ENCODE results near the gene BCAT1. TPM values are rescaled to one million over a fixed set of nuclear protein-coding genes. Genes with fewer than 3 reads are reported as not detected.
"Not testable (repeated sequence)": the region's sequence is repeated elsewhere in the genome, so short reads cannot be mapped to it uniquely, and the experiment has no call there.

The BCAT1 gene
- total RNA-seq, 2 donors from 2014 or later: 53.4 to 71.1 TPM

GRCh38 chr12:24821691-24822090, 127.2 kb downstream of the BCAT1 start:
- H3K36me3 Mint-ChIP-seq (ENCODE audit: insufficient read depth in 2 of 2): peaks cover 9 to 16% of the 10 kb centered on the region in 2 donors
- no peaks in the 10 kb centered on the region for H3K27me3 Mint-ChIP-seq (ENCODE audit: low read depth)
- DNase-seq: peak in 1 of 2 donors; percentile 29
- peaks cover 7 to 8% of the 10 kb centered on the region in 2 donors for H3K9me3 Mint-ChIP-seq
- ATAC-seq (replicated peaks in 1 of 2): peak; percentile 69 to 73
- H3K4me1 Mint-ChIP-seq (ENCODE audit: low read depth): peaks cover 31% of the 10 kb centered on the region
- H3K4me3 Mint-ChIP-seq: peak overlapping the region; percentile 50 to 54
- peak overlapping the region; percentile 40 for H3K27ac Mint-ChIP-seq

- H3K4me3 Mint-ChIP-seq: no peak overlapping the region
- peaks cover 9 to 13% of the 10 kb centered on the region in 2 donors for H3K36me3 Mint-ChIP-seq (ENCODE audit: insufficient read depth in 2 of 2)
These were observed 128.0 kb downstream of the BCAT1 start for GRCh38 chr12:24820872-24821271.

GRCh38 chr12:24818351-24818750, 130.6 kb downstream of the BCAT1 start:
- DNase-seq (no peak), ATAC-seq (replicated peaks in 1 of 2) (no peak)
- Mint-ChIP-seq H3K27me3 (ENCODE audit: low read depth) (no peaks in the 10 kb centered on the region), H3K4me1 (ENCODE audit: low read depth) (peaks cover 42% of the 10 kb centered on the region), H3K9me3 (no peaks in the 10 kb centered on the region), H3K36me3 (ENCODE audit: insufficient read depth in 2 of 2) (peaks cover 1 to 4% of the 10 kb centered on the region in 2 donors), H3K27ac (no peak overlapping the region), H3K4me3 (no peak overlapping the region)

More at GRCh38 chr12:24820872-24821271, 128.0 kb downstream of the BCAT1 start:
- Mint-ChIP-seq H3K4me1 (ENCODE audit: low read depth) (peaks cover 31% of the 10 kb centered on the region), H3K27ac (no peak overlapping the region), H3K9me3 (peaks cover 7 to 8% of the 10 kb centered on the region in 2 donors), H3K27me3 (ENCODE audit: low read depth) (no peaks in the 10 kb centered on the region)
- DNase-seq (no peak), ATAC-seq (replicated peaks in 1 of 2) (no peak)

- DNase-seq (no peak), ATAC-seq (replicated peaks in 1 of 2) (no peak)
- Mint-ChIP-seq H3K27ac (peak overlapping the region; percentile 91), H3K9me3 (no peaks in the 10 kb centered on the region), H3K27me3 (ENCODE audit: low read depth) (no peaks in the 10 kb centered on the region), H3K36me3 (ENCODE audit: insufficient read depth in 2 of 2) (peaks cover 0 to 4% of the 10 kb centered on the region in 2 donors), H3K4me3 (peak overlapping the region; percentile 62 to 90), H3K4me1 (ENCODE audit: low read depth) (peaks cover 19% of the 10 kb centered on the region)
These were observed 133.8 kb downstream of the BCAT1 start for GRCh38 chr12:24815114-24815423.

GRCh38 chr12:24814379-24815113, 134.4 kb downstream of the BCAT1 start:
- Mint-ChIP-seq H3K9me3 (peaks cover 0 to under 1% of the 10 kb centered on the region in 2 donors), H3K4me3 (peak overlapping the region; percentile 62 to 90), H3K27me3 (ENCODE audit: low read depth) (no peaks in the 10 kb centered on the region), H3K36me3 (ENCODE audit: insufficient read depth in 2 of 2) (peaks cover 0 to 4% of the 10 kb centered on the region in 2 donors), H3K4me1 (ENCODE audit: low read depth) (peaks cover 19% of the 10 kb centered on the region), H3K27ac (peak overlapping the region; percentile 91)
- DNase-seq (no peak), ATAC-seq (replicated peaks in 1 of 2) (peak; percentile 26 to 40)

GRCh38 chr12:24810378-24810777, 138.5 kb downstream of the BCAT1 start:
- no peak overlapping the region for H3K4me3 Mint-ChIP-seq
- DNase-seq: no peak
- H3K9me3 Mint-ChIP-seq: peaks cover 2 to 4% of the 10 kb centered on the region in 2 donors
- H3K27ac Mint-ChIP-seq: no peak overlapping the region
- peaks cover 0 to 4% of the 10 kb centered on the region in 2 donors for H3K36me3 Mint-ChIP-seq (ENCODE audit: insufficient read depth in 2 of 2)
- no peaks in the 10 kb centered on the region for H3K27me3 Mint-ChIP-seq (ENCODE audit: low read depth)
- no peak for ATAC-seq (replicated peaks in 1 of 2)
- H3K4me1 Mint-ChIP-seq (ENCODE audit: low read depth): peaks cover 16% of the 10 kb centered on the region

- H3K27ac Mint-ChIP-seq; H3K4me1 Mint-ChIP-seq (ENCODE audit: low read depth); ATAC-seq (replicated peaks in 1 of 2): not testable (repeated sequence)
These were observed 139.6 kb downstream of the BCAT1 start for GRCh38 chr12:24809306-24809705.

GRCh38 chr12:24808651-24809050, 140.2 kb downstream of the BCAT1 start:
- Mint-ChIP-seq H3K9me3 (peaks cover 2 to 4% of the 10 kb centered on the region in 2 donors), H3K4me1 (ENCODE audit: low read depth) (no peaks in the 10 kb centered on the region), H3K27ac (no peak overlapping the region), H3K27me3 (ENCODE audit: low read depth) (no peaks in the 10 kb centered on the region), H3K36me3 (ENCODE audit: insufficient read depth in 2 of 2) (peaks cover 0 to 7% of the 10 kb centered on the region in 2 donors), H3K4me3 (no peak overlapping the region)
- ATAC-seq (replicated peaks in 1 of 2) (no peak), DNase-seq (no peak)

More at GRCh38 chr12:24809306-24809705, 139.6 kb downstream of the BCAT1 start:
- DNase-seq; H3K9me3 Mint-ChIP-seq; H3K36me3 Mint-ChIP-seq (ENCODE audit: insufficient read depth in 2 of 2); H3K4me3 Mint-ChIP-seq; H3K27me3 Mint-ChIP-seq (ENCODE audit: low read depth): not testable (repeated sequence)

GRCh38 chr12:24806386-24806785, 142.5 kb downstream of the BCAT1 start:
- ATAC-seq (replicated peaks in 1 of 2) (no peak), DNase-seq (no peak)
- H3K4me3 Mint-ChIP-seq: no peak overlapping the region
- H3K4me1 Mint-ChIP-seq (ENCODE audit: low read depth): no peaks in the 10 kb centered on the region
- no peaks in the 10 kb centered on the region for H3K27me3 Mint-ChIP-seq (ENCODE audit: low read depth)
- H3K27ac Mint-ChIP-seq: no peak overlapping the region
- H3K9me3 Mint-ChIP-seq: peaks cover 4 to 11% of the 10 kb centered on the region in 2 donors
- H3K36me3 Mint-ChIP-seq (ENCODE audit: insufficient read depth in 2 of 2): peaks cover 3 to 10% of the 10 kb centered on the region in 2 donors

GRCh38 chr12:24803430-24804245, 145.3 kb downstream of the BCAT1 start:
- Mint-ChIP-seq H3K4me1 (ENCODE audit: low read depth) (peaks cover 2% of the 10 kb centered on the region), H3K4me3 (no peak overlapping the region), H3K9me3 (peaks cover 4 to 7% of the 10 kb centered on the region in 2 donors), H3K27me3 (ENCODE audit: low read depth) (no peaks in the 10 kb centered on the region), H3K36me3 (ENCODE audit: insufficient read depth in 2 of 2) (peaks cover 3 to 10% of the 10 kb centered on the region in 2 donors), H3K27ac (no peak overlapping the region)
- ATAC-seq (replicated peaks in 1 of 2): no peak
- no peak for DNase-seq

- Mint-ChIP-seq H3K36me3 (ENCODE audit: insufficient read depth in 2 of 2) (peaks cover 3 to 5% of the 10 kb centered on the region in 2 donors), H3K27me3 (ENCODE audit: low read depth) (no peaks in the 10 kb centered on the region), H3K4me1 (ENCODE audit: low read depth) (peaks cover 31% of the 10 kb centered on the region), H3K9me3 (peaks cover 2 to 7% of the 10 kb centered on the region in 2 donors), H3K27ac (no peak overlapping the region), H3K4me3 (no peak overlapping the region)
- DNase-seq (no peak), ATAC-seq (replicated peaks in 1 of 2) (peak; percentile 36 to 49)
These were observed 150.6 kb downstream of the BCAT1 start for GRCh38 chr12:24798335-24798734.

- H3K27ac Mint-ChIP-seq: no peak overlapping the region
- ATAC-seq (replicated peaks in 1 of 2) (no peak), DNase-seq (no peak)
- H3K4me1 Mint-ChIP-seq (ENCODE audit: low read depth): peaks cover 31% of the 10 kb centered on the region
- peaks cover under 1 to 3% of the 10 kb centered on the region in 2 donors for H3K36me3 Mint-ChIP-seq (ENCODE audit: insufficient read depth in 2 of 2)
- peaks cover under 1 to 4% of the 10 kb centered on the region in 2 donors for H3K9me3 Mint-ChIP-seq
- no peaks in the 10 kb centered on the region for H3K27me3 Mint-ChIP-seq (ENCODE audit: low read depth)
- no peak overlapping the region for H3K4me3 Mint-ChIP-seq
These were observed 151.0 kb downstream of the BCAT1 start for GRCh38 chr12:24797901-24798300.

GRCh38 chr12:24796876-24797275, 152.0 kb downstream of the BCAT1 start:
- H3K4me1 Mint-ChIP-seq (ENCODE audit: low read depth): peaks cover 34% of the 10 kb centered on the region
- DNase-seq: no peak

More at GRCh38 chr12:24796876-24797275, 152.0 kb downstream of the BCAT1 start:
- Mint-ChIP-seq H3K9me3 (peaks cover 2% of the 10 kb centered on the region in 2 donors), H3K27ac (no peak overlapping the region), H3K36me3 (ENCODE audit: insufficient read depth in 2 of 2) (peaks cover under 1 to 2% of the 10 kb centered on the region in 2 donors), H3K27me3 (ENCODE audit: low read depth) (no peaks in the 10 kb centered on the region), H3K4me3 (no peak overlapping the region)
- ATAC-seq (replicated peaks in 1 of 2): no peak

Measured in activated T-cell treated with anti-CD3 and anti-CD28 coated beads, Interleukin-2, amount 50 U/mL, for 72 hours (primary cell).